Tibial nerve (tissue), 4 donors: ENCODE results near the gene MYB.

Experiments used
- CTCF ChIP-seq, 5 experiments: fragments of 200-600 bp in 3 of 5; fragments of 450-650 bp in 2 of 5; sonication (generic) in 3 of 5; IDR thresholded peaks; one replicate each; pipeline ENCODE4 v1.5.1; 2016 to 2019; ENCODE audit warnings: antibody characterized with exemption in 5 of 5, mild to moderate bottlenecking in 3 of 5, moderate library complexity in 2 of 5
- EP300 ChIP-seq, 2 donors: sonication (generic); formaldehyde crosslinking; IDR thresholded peaks; one replicate each; pipeline ENCODE4 v1.6.1; 2017; ENCODE audit warnings: antibody characterized with exemption in 2 of 2, mild to moderate bottlenecking in 1 of 2
- POLR2A ChIP-seq, 2 donors: fragments of 450-650 bp; IDR thresholded peaks; one replicate each; pipeline ENCODE4 v1.6.1; 2017; ENCODE audit warnings: antibody characterized with exemption in 2 of 2, mild to moderate bottlenecking in 2 of 2, moderate library complexity in 2 of 2

- TF ChIP-seq CTCF (IDR thresholded peaks at IDR 0.05) (no peak), POLR2A (IDR thresholded peaks at IDR 0.05) (no peak), EP300 (IDR thresholded peaks at IDR 0.05) (no peak)
These were observed 5.1 kb downstream of the MYB start for GRCh38 chr6:135186255-135186654.
